Hepatic stellate cell (primary cell): Measurements from ENCODE around the gene FAM227B.
A peak's percentile ranks its signal among the peaks of the same experiment; 100 is the strongest.
"Not testable (repeated sequence)": the region's sequence is repeated elsewhere in the genome, so short reads cannot be mapped to it uniquely, and the experiment has no call there.

Source experiments
- DNase-seq: peaks from one replicate; pipeline ENCODE4 v3.0.0; 2011; ENCODE audit warnings: low spot score

Gene FAM227B, protein sequence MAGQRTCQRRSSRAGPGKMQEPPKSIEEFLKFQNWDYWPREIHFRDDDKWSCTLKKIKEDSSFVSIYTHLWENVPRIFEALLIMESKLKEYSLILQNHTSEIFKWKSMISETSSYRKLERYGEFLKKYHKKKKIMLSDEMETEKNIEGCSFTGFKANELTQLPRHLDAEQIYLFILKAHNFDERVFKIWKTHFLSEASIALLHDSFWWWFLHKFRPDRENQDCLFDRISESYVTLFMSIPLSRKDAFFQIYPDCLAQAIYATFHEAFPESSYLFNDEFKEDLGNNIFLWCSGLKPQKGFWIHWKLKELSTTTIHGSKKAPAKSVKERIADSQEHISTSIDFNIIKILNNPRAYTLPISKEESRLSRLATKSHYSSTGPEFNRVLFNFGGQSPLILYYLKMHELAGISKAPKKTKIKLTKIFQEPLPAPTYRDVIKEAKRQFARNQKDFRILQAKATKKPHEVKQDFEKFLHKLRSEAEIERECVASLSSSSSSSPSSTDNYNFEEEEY

DNA sequence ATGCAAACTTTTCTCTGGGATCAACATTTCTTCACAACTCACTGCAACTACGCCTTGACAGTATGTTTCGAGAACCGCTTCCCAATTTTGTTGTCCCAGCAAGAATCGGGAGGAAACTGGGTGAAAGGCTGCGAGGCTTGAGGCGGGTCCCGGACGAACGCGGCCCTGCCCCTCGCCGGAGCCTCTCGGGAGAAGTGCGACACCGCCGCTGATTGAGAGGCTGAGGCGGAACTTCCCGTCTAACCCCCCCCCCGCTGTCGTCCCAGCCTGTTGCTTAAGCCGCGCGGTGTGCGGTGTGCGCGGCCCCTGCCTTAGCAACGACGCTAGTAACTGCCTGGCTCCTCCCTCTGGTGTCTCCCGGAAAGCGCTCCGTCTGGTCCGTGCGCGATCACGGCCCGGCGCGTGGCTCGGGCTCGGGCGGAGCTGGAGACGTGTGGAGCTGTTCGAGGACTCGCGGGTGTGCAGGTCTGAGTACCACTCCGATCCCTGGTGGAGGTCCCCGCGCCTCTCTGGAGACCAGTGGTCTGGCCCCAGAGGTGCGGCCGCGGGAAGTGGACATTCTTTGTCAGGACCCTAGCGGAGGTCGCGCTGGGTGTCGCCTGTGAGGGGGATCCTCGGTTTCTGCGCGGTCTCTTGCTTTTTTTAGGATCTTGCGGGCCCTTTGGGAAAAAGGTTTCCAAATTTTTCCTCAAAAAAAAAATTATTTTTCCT, at the start of gene FAM227B, which contains the start of gene DTWD1:
Gene FAM227B, minus strand, starts transcription at position 161 of the 711 bp plus-strand sequence. CDS start 5,647 bp downstream, outside the sequence.
Gene DTWD1, plus strand, starts transcription at position 391 of the 711 bp plus-strand sequence. CDS start 4,120 bp downstream, outside the sequence.
- peak; percentile 86 for DNase-seq

GRCh38 chr15:49669288-49669687, 48.7 kb upstream of the FAM227B start:
- DNase-seq = no peak

DNA sequence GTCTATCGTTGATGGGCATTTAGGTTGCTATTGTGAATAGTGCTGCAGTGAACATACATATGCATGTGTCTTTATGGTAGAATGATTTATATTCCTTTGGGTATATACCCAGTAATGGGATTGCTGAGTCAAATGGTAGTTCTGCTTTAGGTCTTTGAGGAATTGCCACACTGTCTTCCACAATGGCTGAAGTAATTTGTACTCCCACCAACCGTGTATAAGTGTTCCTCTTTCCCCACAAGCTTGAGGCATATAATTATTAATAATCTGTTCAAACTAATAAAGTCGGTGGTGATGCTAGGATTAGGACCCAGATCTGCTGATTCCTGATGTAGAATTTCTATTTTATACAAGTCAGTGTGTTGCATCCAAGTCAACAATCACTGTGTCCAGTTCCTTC, 45.9 kb upstream of the FAM227B start:
- not testable (repeated sequence) for DNase-seq

- DNase-seq = no peak
These were observed 44.1 kb upstream of the FAM227B start for GRCh38 chr15:49664716-49665115.

DNA sequence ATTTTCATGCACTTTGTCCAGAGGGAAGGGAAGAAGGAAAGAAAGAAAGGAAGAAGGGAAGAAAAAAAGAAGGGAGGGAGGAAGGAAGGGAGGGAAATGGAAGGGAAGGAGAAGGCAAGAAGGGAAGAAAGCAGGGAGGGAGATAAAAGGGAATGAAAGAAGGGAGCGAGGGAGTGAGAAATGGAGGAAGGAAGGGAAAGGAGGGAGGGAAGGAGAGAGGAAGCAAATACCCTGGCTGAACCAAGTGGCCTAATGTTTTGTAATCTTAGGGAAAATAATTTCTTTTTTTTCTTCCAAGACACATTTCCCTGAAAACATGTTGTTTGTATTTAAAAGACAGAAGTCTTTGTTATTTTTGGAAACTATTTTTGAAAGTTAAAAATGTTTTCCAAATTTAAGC, 36.1 kb upstream of the FAM227B start:
- DNase-seq = no peak

GRCh38 chr15:49652922-49653321, 32.3 kb upstream of the FAM227B start:
- DNase-seq = no peak

DNA sequence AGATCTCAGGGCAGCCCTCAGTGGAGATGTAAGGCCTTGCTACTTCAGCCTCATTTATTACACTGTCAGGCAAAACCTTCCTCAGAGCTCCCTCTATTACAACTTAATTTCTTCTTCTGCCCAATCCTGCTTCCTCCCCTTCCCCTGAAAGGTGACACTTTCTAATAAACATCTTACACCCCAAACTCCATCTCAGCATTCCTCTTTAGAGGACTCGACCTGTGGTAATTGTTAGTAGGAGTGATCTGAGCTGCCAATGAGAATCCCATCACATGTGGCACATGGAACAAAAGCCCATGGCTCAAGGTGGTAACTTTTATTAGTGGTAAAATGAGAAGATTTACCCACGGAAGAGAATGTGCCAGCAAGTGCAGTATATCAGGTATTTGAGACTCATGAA, 30.1 kb upstream of the FAM227B start:
- no peak for DNase-seq

DNA sequence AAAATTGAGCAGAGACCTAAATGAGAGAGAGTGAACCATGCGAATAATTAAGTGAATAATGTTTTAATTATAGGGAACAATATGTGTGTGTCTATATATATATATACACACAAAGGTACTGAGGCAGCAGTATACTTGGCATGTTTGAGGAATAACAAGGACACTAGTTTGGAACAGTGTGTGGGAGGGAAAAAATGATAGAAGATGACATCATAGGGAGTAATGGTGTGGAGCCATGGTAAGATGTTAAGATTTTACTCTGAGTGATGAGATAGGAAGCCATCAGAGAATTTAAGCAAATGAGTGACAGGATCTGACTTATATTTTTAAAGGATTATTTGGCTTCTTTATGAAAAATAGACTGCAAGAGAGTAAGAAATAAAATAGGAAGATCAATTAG, 29.4 kb upstream of the FAM227B start:
- DNase-seq = no peak

- DNase-seq = no peak
These were observed 26.3 kb upstream of the FAM227B start for GRCh38 chr15:49646891-49647290.

GRCh38 chr15:49645941-49646340, 25.3 kb upstream of the FAM227B start:
- no peak for DNase-seq

GRCh38 chr15:49645277-49645676, 24.7 kb upstream of the FAM227B start:
- no peak for DNase-seq

- no peak for DNase-seq
These were observed 23.8 kb upstream of the FAM227B start for GRCh38 chr15:49644364-49644794.

DNA sequence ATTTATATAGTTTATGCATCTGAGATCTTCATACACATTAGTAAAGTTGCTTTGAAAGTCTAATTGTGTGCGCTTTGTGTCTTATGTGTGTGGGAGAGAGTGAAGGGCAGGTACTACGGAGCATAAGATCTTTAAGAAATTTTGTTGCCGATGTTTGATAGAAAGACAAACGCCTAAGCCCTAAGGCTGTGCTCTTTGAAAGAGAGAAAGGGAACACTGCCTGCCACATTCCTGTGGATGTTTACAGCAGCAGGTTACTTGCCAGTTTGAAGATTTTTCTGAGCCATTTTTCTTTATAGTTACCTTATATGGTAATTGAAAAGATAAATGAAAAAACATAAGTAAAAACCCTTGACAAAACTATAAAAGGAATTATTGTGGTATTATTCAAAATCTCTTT, 17.2 kb upstream of the FAM227B start:
- no peak for DNase-seq

GRCh38 chr15:49628379-49628778, 7.8 kb upstream of the FAM227B start:
- DNase-seq = no peak

DNA sequence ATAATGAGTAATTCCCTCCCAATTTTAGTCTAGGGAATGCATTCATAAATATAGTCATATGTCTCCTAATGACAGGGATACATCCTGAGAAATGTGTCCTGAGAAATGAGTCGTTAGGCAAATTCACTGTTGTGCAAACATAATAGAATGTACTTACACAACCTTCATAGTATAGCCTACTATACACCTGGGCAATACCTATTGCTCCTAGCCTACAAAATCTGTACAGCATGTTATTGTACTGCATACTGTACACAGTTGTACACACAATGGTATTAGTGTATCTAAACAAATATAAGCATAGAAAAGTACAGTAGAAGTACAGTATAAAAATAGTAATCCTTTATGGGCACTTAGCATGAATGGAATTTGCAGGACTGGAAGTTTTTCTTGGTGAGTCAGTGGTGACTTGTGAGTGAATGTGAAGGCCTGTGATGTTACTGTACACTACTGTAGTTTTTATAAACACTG, 6.8 kb upstream of the FAM227B start:
- peak; percentile 36 for DNase-seq

DNA sequence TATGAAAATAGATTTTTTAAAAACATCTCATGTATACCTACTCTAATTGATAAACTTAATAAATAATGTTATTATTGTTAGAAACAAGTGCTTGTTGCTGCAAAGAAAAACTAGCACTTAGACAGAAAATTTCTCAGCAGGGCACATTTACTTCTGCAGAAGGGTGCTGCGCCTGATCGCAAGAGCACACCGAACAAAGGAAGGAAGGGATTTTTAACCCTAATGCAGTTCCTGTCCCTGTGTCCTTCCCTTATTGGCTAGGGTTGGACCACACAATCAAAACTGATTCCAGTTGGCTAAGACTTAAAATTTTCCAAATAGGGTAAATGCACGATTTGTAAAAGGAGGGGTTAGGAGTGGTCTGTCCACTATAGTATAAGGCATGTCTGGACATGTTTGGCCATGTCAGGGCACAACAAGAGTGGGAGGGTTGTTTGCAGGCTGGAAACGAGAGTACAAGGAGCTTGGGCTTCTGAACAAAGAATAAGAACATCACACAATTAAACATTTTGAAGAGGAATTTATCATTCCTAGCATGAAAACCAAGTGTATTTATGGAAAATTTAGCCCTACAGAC, 4.9 kb upstream of the FAM227B start:
- no peak for DNase-seq

DNA sequence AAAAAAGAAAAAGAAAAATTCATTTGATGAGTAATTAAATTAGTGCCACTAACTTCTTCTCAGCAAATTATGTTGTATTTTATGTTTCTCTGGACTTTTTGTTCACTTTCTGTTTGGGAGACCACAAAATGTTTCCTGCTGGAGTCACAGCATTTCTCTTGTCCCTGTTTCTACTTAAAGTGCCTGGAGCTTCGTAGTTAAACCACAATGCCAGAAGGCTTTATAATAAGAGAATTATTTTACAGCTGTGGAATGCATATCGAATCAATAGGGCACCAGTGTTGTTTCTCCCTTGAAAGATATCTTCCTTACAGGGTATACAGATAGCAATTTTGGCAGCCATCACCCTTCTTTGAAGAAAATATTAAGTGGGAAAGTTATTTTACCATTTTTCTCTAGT, 3.4 kb upstream of the FAM227B start:
- DNase-seq = no peak

- DNase-seq = no peak
These were observed 1.9 kb upstream of the FAM227B start for GRCh38 chr15:49622561-49622960.

GRCh38 chr15:49621887-49622286, 1.3 kb upstream of the FAM227B start:
- no peak for DNase-seq

GRCh38 chr15:49621401-49621811, 788 bp upstream of the FAM227B start:
- no peak for DNase-seq

- DNase-seq = no peak
These were observed 419 bp downstream of the FAM227B start for GRCh38 chr15:49620199-49620598.

DNA sequence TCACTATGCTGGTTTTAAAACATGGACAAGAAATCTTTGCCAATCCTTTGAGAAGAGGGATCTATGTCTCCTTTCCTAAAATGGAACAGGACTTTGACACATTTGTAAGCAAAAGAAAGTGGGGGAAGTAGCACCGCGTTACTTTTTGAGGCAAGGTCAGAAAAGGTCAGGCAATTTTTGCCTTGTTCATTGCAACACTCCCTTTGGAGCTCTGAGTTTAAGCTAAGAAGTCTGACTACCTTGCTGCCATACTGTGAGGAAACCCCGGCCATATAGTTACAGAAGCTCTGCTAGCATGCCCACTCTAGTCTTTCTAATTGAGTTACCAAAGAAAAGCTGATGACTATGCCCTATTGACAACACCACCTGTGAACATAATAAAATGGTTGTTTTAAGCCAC, 1.4 kb downstream of the FAM227B start:
- DNase-seq = no peak

DNA sequence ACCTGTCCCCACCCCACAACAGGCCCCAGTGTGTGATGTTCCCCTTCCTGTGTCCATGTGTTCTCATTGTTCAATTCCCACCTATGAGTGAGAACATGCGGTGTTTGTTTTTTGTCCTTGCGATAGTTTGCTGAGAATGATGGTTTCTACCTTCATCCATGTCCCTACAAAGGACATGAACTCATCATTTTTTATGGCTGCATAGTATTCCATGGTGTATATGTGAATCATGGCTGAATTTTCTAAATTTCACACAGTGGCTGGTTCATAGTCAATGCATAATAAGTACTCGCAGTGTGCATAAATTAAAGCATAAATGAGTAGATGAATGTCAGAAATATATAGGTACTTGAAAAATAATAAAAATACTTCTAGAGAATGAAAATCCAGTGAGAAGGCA, 8.4 kb downstream of the FAM227B start:
- not testable (repeated sequence) for DNase-seq
